Gastrocnemius medialis (tissue), 4 donors: ENCODE measurements around the gene ADIPOQ. TPM values are rescaled to one million over a fixed set of nuclear protein-coding genes. Genes with fewer than 3 reads are reported as not detected.
A peak's percentile ranks its signal among the peaks of the same experiment; 100 is the strongest.
"Not testable (repeated sequence)": the region's sequence is repeated elsewhere in the genome, so short reads cannot be mapped to it uniquely, and the experiment has no call there.

Source experiments
- ATAC-seq, 2 donors: fragments of 150-250 bp; one replicate each; pipeline ENCODE4 v1.9.1; 2016
- DNase-seq, 2 donors: peaks; one replicate each; pipeline ENCODE4 v3.0.0-alpha.2; 2019
- H3K27ac ChIP-seq, 4 donors: fragments of 200-600 bp; sonication (generic); 1 replicate in 1 of 4; 2 replicates in 3 of 4; pipeline ENCODE4 v1.5.1; 2016 to 2018; ENCODE audit warnings: mild to moderate bottlenecking in 2 of 4, moderate library complexity in 1 of 4
- H3K27me3 ChIP-seq, 3 donors: fragments of 200-600 bp; sonication (generic) in 2 of 3; 1 replicate in 1 of 3; 2 replicates in 2 of 3; pipeline versions ENCODE4 v1.5.1 to v1.6.0; 2016 to 2019; ENCODE audit warnings: mild to moderate bottlenecking in 1 of 3, moderate library complexity in 1 of 3
- H3K36me3 ChIP-seq, 2 donors: fragments of 200-600 bp; sonication (generic) in 1 of 2; one replicate each; pipeline ENCODE4 v1.5.1; 2017 to 2018
- H3K4me1 ChIP-seq, 2 donors: fragments of 200-600 bp; sonication (generic) in 1 of 2; one replicate each; pipeline ENCODE4 v1.5.1; 2016 to 2017; ENCODE audit warnings: mild to moderate bottlenecking in 2 of 2
- H3K4me3 ChIP-seq, 4 donors: fragments of 200-600 bp; sonication (generic) in 3 of 4; 1 replicate in 1 of 4; 2 replicates in 3 of 4; pipeline ENCODE4 v1.5.1; 2016 to 2019; ENCODE audit warnings: mild to moderate bottlenecking in 2 of 4
- H3K9me3 ChIP-seq, 3 donors: fragments of 200-600 bp; sonication (generic) in 2 of 3; 1 replicate in 1 of 3; 2 replicates in 2 of 3; pipeline ENCODE4 v1.5.1; 2016 to 2019
- CTCF ChIP-seq, 5 experiments: fragments of 450-650 bp in 3 of 5; fragments of 200-600 bp in 2 of 5; sonication (generic) in 2 of 5; IDR thresholded peaks in 4 of 5; conservative IDR thresholded peaks in 1 of 5; 1 replicate in 4 of 5; 2 replicates in 1 of 5; pipeline ENCODE4 v1.5.1; 2016 to 2019; ENCODE audit warnings: antibody characterized with exemption in 5 of 5, mild to moderate bottlenecking in 3 of 5, moderate library complexity in 3 of 5
- POLR2A ChIP-seq, 2 donors: fragments of 450-650 bp; IDR thresholded peaks; one replicate each; pipeline ENCODE4 v1.6.1; 2017; ENCODE audit warnings: antibody characterized with exemption in 2 of 2, mild to moderate bottlenecking in 2 of 2, moderate library complexity in 2 of 2
- in situ Hi-C, 4 donors: fragments of 200-750 bp; cut with MboI; loops; one replicate each; pipeline versions ENCODE4 v1.15.0 to v1.8.0; 2017; ENCODE audit warnings: low sequenced_read_pairs in 4 of 4
- intact Hi-C: fragments of 100-400 bp; cut with DNase I; formaldehyde crosslinking; loops from one replicate; pipeline ENCODE4 v1.15.1; 2023; ENCODE audit warnings: low total_unique reads
- total RNA-seq, 4 donors: library from RNA; depleted of rRNA; stranded (reverse); fragments of >200 nt; gene quantifications; one replicate each; pipeline versions ENCODE4 v1.1.0 to v1.2.3, GENCODE V29; 2016

The ADIPOQ gene
- total RNA-seq, 4 donors from 2014 or later: 0.33 to 4.1 (median 1.8) TPM

GRCh38 chr3:186821429-186822387, 20.8 kb upstream of the ADIPOQ start:
- intact Hi-C loops (loop anchor here (2.0 kb wide), 1 partner anchor 207 kb away; no protein-coding TSS in a partner anchor), in situ Hi-C loops (loop anchor here in 2 of 4 donors (5.0 kb wide), 1 partner anchor 209 kb away; the partner anchor contains the start of gene AHSG (in 2 of the 2))
- DNase-seq (no peak), ATAC-seq (peak; percentile 43 to 44)
- peaks cover 20 to 26% (median 24%) of the 10 kb centered on the region in 3 donors for H3K27me3 ChIP-seq
- no peaks in the 10 kb centered on the region for H3K9me3 ChIP-seq
- H3K4me3 ChIP-seq: no peak overlapping the region
- peaks cover 0 to 5% of the 10 kb centered on the region in 2 donors for H3K4me1 ChIP-seq
- H3K27ac ChIP-seq: no peak overlapping the region
- no peaks in the 10 kb centered on the region for H3K36me3 ChIP-seq
- TF ChIP-seq POLR2A (IDR thresholded peaks at IDR 0.05): no peak
- TF ChIP-seq CTCF (IDR thresholded peaks at IDR 0.05 in 4 of 5, conservative IDR thresholded peaks at IDR 0.05 in 1 of 5): peak; percentile 36 to 75 (median 49)

GRCh38 chr3:186822388-186822759, 20.1 kb upstream of the ADIPOQ start:
- in situ Hi-C loops: loop anchor here in 2 of 4 donors (5.0 kb wide), 1 partner anchor 210 kb away; the partner anchor contains the start of gene AHSG (in 2 of the 2)
- H3K27ac ChIP-seq, H3K4me3 ChIP-seq, H3K36me3 ChIP-seq, intact Hi-C loops, ATAC-seq, DNase-seq, H3K4me1 ChIP-seq, H3K9me3 ChIP-seq: not testable (repeated sequence)
- H3K27me3 ChIP-seq: peaks cover 21 to 26% (median 24%) of the 10 kb centered on the region in 3 donors

GRCh38 chr3:186823386-186823785, 19.1 kb upstream of the ADIPOQ start:
- no peaks in the 10 kb centered on the region for H3K9me3 ChIP-seq
- H3K36me3 ChIP-seq: no peaks in the 10 kb centered on the region
- H3K4me1 ChIP-seq: peaks cover 0 to 14% of the 10 kb centered on the region in 2 donors
- in situ Hi-C loops (loop anchor here in 2 of 4 donors (5.0 kb wide), 1 partner anchor 211 kb away; the partner anchor contains the start of gene AHSG (in 2 of the 2)), intact Hi-C loops (no loop called here)
- H3K27me3 ChIP-seq: peaks cover 23 to 32% (median 30%) of the 10 kb centered on the region in 3 donors
- no peak for TF ChIP-seq CTCF (IDR thresholded peaks at IDR 0.05 in 4 of 5, conservative IDR thresholded peaks at IDR 0.05 in 1 of 5)
- TF ChIP-seq POLR2A (IDR thresholded peaks at IDR 0.05): no peak
- H3K27ac ChIP-seq: no peak overlapping the region
- no peak for DNase-seq
- ATAC-seq: no peak
- no peak overlapping the region for H3K4me3 ChIP-seq

GRCh38 chr3:186824430-186825139, 17.9 kb upstream of the ADIPOQ start:
- Histone ChIP-seq H3K27ac (no peak overlapping the region), H3K27me3 (peaks cover 29 to 42% (median 42%) of the 10 kb centered on the region in 3 donors), H3K4me3 (no peak overlapping the region), H3K4me1 (peaks cover 0 to 14% of the 10 kb centered on the region in 2 donors), H3K36me3 (no peaks in the 10 kb centered on the region), H3K9me3 (no peaks in the 10 kb centered on the region)
- intact Hi-C loops: loop anchor here (5.0 kb wide), 2 partner anchors 108 to 847 kb away; partner anchors contain the start of gene ST6GAL1
- TF ChIP-seq POLR2A (IDR thresholded peaks at IDR 0.05): no peak
- TF ChIP-seq CTCF (IDR thresholded peaks at IDR 0.05 in 4 of 5, conservative IDR thresholded peaks at IDR 0.05 in 1 of 5): no peak
- in situ Hi-C loops: loop anchor here in 2 of 4 donors (5.0 kb wide), 1 partner anchor 212 kb away; the partner anchor contains the start of gene AHSG (in 2 of the 2)
- no peak for DNase-seq
- ATAC-seq: no peak
